ENCODE measurements around the gene NINL. TPM values are rescaled to one million over a fixed set of nuclear protein-coding genes. Genes with fewer than 3 reads are reported as not detected.
"Not testable (repeated sequence)": the region's sequence is repeated elsewhere in the genome, so short reads cannot be mapped to it uniquely, and the experiment has no call there.

The NINL gene
- total RNA-seq, 1 donor = 8.2 TPM

DNA sequence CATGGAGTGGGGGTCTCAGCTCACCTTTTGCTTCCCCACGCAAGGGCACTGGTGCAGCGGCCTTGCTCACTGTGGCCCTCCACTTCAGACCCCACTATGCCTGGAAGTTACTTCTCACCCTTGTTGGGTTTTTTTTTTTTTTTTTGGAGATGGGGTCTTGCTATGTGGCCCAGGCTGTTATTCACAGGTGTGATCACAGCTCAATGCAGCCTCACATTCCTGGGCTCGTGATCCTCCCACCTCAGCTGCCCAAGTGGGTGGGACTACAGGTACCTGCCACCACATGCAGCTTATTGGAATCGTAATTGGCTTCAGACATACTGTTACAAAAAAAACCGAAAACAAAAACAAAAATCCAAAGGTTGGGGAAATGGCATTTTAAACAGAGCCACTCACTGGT is 32.4 kb downstream of the NINL start:
- H3K4me3 ChIP-seq (ENCODE audit: low read depth, low read length) = no peak overlapping the region
- DNase-seq (ENCODE audit: low read depth) = no peak
- no peak for TF ChIP-seq CTCF (IDR thresholded peaks at IDR 0.05; ENCODE audit: insufficient read depth, low read depth, low read length)

GRCh38 chr20:25551413-25552215 is 33.7 kb downstream of the NINL start:
- no peak overlapping the region for H3K4me3 ChIP-seq (ENCODE audit: low read depth, low read length)
- no peak for TF ChIP-seq CTCF (IDR thresholded peaks at IDR 0.05; ENCODE audit: insufficient read depth, low read depth, low read length)
- DNase-seq (ENCODE audit: low read depth) = peak; percentile 80

- DNase-seq (ENCODE audit: low read depth) = peak; percentile 36
- not testable (repeated sequence) for H3K4me3 ChIP-seq (ENCODE audit: low read depth, low read length)
Observed at GRCh38 chr20:25550645-25551337, 34.5 kb downstream of the NINL start.

GRCh38 chr20:25549843-25550477 is 35.4 kb downstream of the NINL start:
- peak; percentile 62 for DNase-seq (ENCODE audit: low read depth)
- TF ChIP-seq CTCF (IDR thresholded peaks at IDR 0.05; ENCODE audit: insufficient read depth, low read depth, low read length) = no peak
- no peak overlapping the region for H3K4me3 ChIP-seq (ENCODE audit: low read depth, low read length)

DNA sequence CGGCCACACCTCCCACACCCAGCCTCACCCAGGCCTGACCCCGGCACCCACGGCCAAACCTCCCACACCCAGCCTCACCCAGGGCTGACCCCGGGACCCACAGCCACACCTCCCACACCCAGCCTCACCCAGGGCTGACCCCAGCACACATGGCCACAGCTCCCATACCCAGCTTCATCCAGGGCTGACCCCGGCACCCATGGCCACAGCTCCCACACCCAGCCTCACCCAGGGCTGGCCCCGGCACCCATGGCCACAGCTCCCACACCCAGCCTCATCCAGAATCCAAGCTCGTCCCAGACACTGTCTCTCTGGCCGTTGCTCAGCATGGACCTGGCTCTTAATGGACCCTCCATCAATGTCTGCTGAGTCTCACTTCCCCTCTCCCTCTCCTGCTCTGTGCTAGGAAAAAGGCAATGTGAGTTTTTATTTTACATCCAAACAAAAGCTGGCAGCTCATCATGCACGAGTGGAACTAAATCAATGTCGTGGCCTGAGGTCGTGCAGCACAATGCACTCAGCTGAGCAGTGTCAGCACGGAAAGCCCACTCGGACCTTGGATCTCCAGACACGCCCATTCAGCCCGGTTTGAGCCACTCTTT is 36.1 kb downstream of the NINL start:
- DNase-seq (ENCODE audit: low read depth) = no peak
- TF ChIP-seq CTCF (IDR thresholded peaks at IDR 0.05; ENCODE audit: insufficient read depth, low read depth, low read length) = no peak
- no peak overlapping the region for H3K4me3 ChIP-seq (ENCODE audit: low read depth, low read length)

DNA sequence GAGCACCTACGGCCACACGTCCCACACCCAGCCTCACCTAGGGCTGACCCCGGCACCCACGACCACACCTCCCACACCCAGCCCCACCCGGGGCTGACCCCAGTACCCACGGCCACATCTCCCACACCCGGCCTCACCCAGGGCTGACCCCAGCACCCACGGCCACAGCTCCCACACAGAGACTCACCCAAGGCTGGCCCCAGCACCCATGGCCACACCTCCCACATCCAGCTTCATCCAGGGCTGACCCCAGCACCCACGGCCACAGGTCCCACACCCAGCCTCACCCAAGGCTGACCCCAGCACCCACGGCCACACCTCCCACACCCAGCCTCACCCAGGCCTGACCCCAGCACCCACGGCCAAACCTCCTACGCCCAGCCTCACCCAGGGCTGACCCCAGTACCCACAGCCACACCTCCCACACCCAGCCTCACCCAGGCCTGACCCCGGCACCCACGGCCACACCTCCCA is 36.7 kb downstream of the NINL start:
- no peak for DNase-seq (ENCODE audit: low read depth)
- TF ChIP-seq CTCF (IDR thresholded peaks at IDR 0.05; ENCODE audit: insufficient read depth, low read depth, low read length) = no peak
- no peak overlapping the region for H3K4me3 ChIP-seq (ENCODE audit: low read depth, low read length)

- no peak overlapping the region for H3K4me3 ChIP-seq (ENCODE audit: low read depth, low read length)
- DNase-seq (ENCODE audit: low read depth) = no peak
- no peak for TF ChIP-seq CTCF (IDR thresholded peaks at IDR 0.05; ENCODE audit: insufficient read depth, low read depth, low read length)
Observed at GRCh38 chr20:25547999-25548398, 37.3 kb downstream of the NINL start.

Measured in fibroblast of villous mesenchyme (primary cell).